ENCODE data around the gene ARF1.

The ARF1 gene

DNA sequence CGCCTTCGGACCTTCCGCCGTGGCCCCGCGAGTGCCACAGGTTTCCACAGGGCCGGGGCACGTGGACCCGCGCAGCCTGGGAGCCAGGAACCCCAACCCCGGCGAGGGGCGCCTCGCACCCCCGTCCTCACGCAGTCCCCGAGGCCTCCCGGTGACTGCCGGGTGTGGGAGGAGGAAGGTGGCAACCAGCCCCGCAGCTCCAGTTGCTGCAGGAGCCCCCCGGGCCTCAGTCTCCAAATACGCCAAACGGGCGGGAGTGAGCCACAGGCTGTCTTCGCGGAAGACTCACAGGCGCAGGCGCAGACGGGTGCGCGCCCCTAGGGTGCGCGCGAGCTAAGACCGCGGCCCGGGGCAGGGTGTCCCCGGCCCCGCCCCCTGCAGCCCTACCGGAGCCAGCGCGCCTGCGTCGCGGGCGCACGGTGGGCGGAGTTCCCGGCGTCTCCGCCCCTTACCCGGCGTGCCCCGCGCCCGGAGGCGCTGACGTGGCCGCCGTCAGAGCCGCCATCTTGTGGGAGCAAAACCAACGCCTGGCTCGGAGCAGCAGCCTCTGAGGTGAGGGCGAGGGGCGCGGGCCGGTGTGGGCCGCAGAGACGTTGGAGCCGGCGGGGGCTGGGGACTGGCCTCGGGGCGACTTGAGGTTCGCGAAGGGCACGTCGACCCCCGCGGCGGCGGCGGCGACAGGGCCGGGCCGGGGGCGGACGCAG lies at the start of gene ARF1:
Gene ARF1, plus strand, starts transcription at position 495 of the 704 bp plus-strand sequence. CDS start 14,407 bp downstream, outside the sequence.
- peak; percentile 94 for DNase-seq

GRCh38 chr1:228033376-228033775 lies 49.1 kb upstream of the ARF1 start:
- DNase-seq = no peak

GRCh38 chr1:228034954-228035837 lies 47.3 kb upstream of the ARF1 start:
- no peak for DNase-seq

- no peak for DNase-seq
Measured at GRCh38 chr1:228035844-228036243, 46.7 kb upstream of the ARF1 start.

DNA sequence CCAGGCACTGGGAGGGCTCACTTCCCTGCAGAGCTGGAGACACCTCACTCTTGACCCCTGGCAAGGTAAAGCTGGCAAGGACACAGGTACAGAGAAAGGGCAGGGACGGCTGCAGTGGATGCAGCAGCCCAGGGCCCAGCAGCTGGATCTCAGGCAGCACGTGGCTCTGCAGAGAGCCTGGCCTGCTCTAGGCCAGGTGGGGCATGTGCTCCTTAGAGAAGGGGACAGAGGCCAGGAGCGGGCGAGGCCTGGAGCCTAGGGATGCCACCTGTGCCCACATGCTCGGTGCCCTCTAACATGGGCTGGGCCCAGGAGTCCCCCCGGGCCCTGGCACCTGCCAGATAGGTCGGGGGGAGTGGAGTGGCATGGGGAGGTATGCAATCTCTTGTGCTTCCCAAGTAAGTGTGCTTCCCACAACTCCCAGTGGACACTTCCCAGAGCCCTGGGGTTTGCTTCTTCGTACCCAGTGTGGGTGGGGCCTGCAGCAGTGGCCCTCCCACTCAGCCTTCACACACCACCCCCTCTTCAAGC lies 45.7 kb upstream of the ARF1 start:
- DNase-seq = no peak

DNA sequence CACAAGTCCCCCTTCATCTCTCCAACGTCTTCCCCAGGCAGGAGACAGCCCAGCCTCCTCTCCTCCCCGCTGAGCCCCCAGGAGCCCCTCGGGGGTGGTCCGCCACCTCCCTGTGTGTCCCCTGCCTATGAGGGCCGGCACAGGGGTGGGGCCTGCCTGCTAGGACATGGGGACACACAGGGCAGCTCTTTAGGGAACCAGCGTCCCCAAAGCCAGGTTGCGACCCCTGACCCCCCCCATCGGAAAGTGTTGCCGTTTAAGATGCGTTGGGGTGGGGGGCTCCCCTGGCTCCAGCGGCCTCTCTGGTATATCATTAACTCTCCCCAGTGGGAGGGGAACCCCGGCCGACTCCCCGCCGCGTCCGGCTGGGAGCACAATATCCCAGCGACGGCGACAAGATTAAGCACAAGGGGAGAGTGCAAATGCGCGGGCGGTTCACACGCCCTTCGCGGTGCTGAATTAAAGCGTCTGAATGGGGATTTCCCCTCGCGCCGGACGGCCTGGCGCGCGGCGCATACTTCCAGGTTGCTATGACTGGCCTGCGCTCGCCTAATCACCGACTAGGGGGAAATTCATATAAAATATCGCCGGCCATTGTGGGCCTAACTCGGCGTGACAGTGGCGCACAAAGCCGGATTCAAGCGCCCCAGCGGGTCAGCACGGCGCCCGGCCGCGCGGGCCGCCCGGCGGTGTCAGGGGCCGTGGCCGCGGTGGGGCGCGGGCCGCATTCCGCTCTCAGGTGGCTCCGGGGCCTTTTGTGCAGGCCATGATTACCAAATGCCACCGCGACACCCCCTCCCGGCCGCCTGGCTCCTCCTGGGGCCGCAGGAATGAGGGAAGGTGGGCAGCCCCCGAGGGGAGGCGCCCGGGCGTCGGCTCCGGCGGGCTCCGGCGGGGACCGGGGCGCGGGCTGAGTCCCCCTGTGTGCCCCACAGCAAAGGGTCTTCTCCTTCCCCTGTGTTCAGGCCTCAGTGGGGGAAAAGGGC lies 44.8 kb upstream of the ARF1 start:
- no peak for DNase-seq

- DNase-seq = no peak
Measured at GRCh38 chr1:228038387-228039005, 44.0 kb upstream of the ARF1 start.

- no peak for DNase-seq
Measured at GRCh38 chr1:228039006-228039903, 43.3 kb upstream of the ARF1 start.

DNA sequence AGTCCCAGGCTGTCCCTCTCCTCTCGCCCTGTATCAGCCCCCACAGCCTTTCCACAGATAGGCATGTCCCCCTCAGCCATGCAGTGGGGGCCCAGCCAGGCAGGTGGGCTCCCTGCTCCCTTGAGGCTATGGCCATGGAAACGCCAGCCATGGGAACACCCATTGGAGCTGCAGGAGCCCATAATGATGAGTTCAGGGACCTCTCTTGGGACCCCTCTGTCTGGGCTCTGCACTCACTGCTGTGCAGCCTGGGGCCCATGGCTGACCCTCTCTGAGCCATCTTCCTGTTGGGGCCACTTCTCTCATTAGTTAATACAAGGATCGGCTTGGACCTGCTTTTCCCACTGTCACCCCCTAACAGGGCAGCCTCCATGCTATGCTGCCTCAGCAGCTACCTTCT lies 42.5 kb upstream of the ARF1 start:
- DNase-seq = no peak

GRCh38 chr1:228041316-228041715 lies 41.2 kb upstream of the ARF1 start:
- DNase-seq = no peak

GRCh38 chr1:228042508-228042907 lies 40.0 kb upstream of the ARF1 start:
- DNase-seq = no peak

- DNase-seq = no peak
Measured at GRCh38 chr1:228043281-228043848, 39.1 kb upstream of the ARF1 start.

DNA sequence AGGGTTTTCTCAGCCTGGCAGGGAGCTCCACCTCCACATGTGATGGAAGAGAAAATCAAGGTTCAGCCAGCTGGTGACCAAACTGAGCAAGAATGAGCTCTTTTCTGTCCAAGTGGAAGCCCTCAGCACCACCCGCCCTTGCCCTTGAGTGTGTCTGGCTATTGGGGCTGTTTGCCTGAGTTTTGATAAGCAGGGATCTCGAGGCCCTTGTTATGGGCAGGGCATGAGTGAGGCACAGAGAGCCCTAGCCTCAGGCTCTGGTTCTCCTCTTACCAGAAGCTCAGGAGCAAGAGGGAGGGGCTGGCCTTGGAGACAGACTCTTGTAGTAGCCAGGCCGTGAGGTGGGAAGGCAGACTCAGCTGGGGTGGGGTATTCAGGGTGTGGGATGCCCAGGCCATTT lies 37.5 kb upstream of the ARF1 start:
- DNase-seq = no peak

GRCh38 chr1:228045405-228045804 lies 37.1 kb upstream of the ARF1 start:
- no peak for DNase-seq

DNA sequence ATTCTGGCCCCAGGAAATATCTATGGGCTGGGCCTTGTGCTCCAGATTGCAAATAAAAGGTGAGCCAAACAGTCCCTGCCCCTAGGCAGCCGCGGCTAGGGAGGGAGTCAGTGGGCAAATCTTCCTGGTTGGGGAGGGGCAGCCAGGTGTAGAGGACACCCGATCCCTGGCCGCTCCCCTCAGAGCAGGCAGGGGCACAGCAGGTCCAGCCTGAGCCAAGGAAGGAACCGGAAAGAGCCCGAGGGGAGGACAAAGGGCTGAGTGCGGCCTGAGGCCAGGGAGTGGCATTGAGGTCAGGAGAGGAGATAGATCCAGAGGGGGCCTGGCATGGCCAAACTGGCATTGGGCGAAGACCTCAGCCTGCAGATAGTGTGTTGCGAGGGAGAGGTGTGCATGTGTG lies 36.6 kb upstream of the ARF1 start:
- DNase-seq = no peak

GRCh38 chr1:228046421-228047182 lies 35.9 kb upstream of the ARF1 start:
- no peak for DNase-seq

DNA sequence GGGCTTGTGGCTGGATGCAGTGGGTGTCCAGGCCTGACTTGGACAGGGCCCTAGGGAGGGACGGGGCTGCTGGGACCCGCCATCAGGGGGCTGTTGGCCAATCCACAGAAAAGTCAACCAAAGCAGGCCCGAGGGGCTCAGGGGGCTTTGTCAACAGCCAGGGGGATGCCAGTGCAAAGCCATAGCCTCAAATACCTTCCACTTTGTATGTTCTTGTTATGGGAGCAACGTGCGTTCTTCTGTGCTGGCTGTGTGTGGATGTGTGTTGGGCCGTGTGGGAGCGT lies 35.4 kb upstream of the ARF1 start:
- DNase-seq = no peak

- no peak for DNase-seq
Measured at GRCh38 chr1:228048120-228048519, 34.4 kb upstream of the ARF1 start.

GRCh38 chr1:228048659-228049298 lies 33.7 kb upstream of the ARF1 start:
- DNase-seq = no peak
